ENCODE measurements around the gene MAGEA4. TPM values are rescaled to one million over a fixed set of nuclear protein-coding genes. Genes with fewer than 3 reads are reported as not detected.

Gene MAGEA4
- total RNA-seq, 1 donor from 2014 or later, result not detected

GRCh38 chrX:151954730-151955129 is 42.0 kb downstream of the MAGEA4 start:
- no peak for DNase-seq (ENCODE audit: low spot score)
- no peak for TF ChIP-seq CTCF (IDR thresholded peaks at IDR 0.05)

GRCh38 chrX:151958101-151958500 is 45.4 kb downstream of the MAGEA4 start:
- Mint-ChIP-seq H3K36me3 (ENCODE audit: low read depth) (no peaks in the 10 kb centered on the region), H3K4me1 (ENCODE audit: low read depth) (no peaks in the 10 kb centered on the region), H3K27me3 (ENCODE audit: low read depth) (no peaks in the 10 kb centered on the region), H3K27ac (ENCODE audit: unreplicated experiment) (no peak overlapping the region), H3K9me3 (ENCODE audit: low read depth) (peaks cover 55% of the 10 kb centered on the region), H3K4me3 (ENCODE audit: unreplicated experiment) (no peak overlapping the region)
- no peak for DNase-seq (ENCODE audit: low spot score)
- TF ChIP-seq CTCF (IDR thresholded peaks at IDR 0.05), result no peak

More at GRCh38 chrX:151954730-151955129, 42.0 kb downstream of the MAGEA4 start:
- Mint-ChIP-seq H3K4me3 (ENCODE audit: unreplicated experiment) (no peak overlapping the region), H3K27me3 (ENCODE audit: low read depth) (no peaks in the 10 kb centered on the region), H3K27ac (ENCODE audit: unreplicated experiment) (no peak overlapping the region), H3K36me3 (ENCODE audit: low read depth) (no peaks in the 10 kb centered on the region), H3K4me1 (ENCODE audit: low read depth) (no peaks in the 10 kb centered on the region), H3K9me3 (ENCODE audit: low read depth) (peaks cover 30% of the 10 kb centered on the region)

GRCh38 chrX:151962034-151962433 is 49.3 kb downstream of the MAGEA4 start:
- Mint-ChIP-seq H3K27me3 (ENCODE audit: low read depth) (no peaks in the 10 kb centered on the region), H3K4me1 (ENCODE audit: low read depth) (no peaks in the 10 kb centered on the region), H3K9me3 (ENCODE audit: low read depth) (peaks cover 53% of the 10 kb centered on the region), H3K36me3 (ENCODE audit: low read depth) (no peaks in the 10 kb centered on the region), H3K4me3 (ENCODE audit: unreplicated experiment) (no peak overlapping the region), H3K27ac (ENCODE audit: unreplicated experiment) (no peak overlapping the region)
- DNase-seq (ENCODE audit: low spot score), result no peak
- TF ChIP-seq CTCF (IDR thresholded peaks at IDR 0.05), result no peak

- Mint-ChIP-seq H3K27ac (ENCODE audit: unreplicated experiment) (no peak overlapping the region), H3K4me3 (ENCODE audit: unreplicated experiment) (no peak overlapping the region), H3K4me1 (ENCODE audit: low read depth) (no peaks in the 10 kb centered on the region), H3K9me3 (ENCODE audit: low read depth) (peaks cover 43% of the 10 kb centered on the region), H3K27me3 (ENCODE audit: low read depth) (no peaks in the 10 kb centered on the region), H3K36me3 (ENCODE audit: low read depth) (no peaks in the 10 kb centered on the region)
- DNase-seq (ENCODE audit: low spot score), result no peak
- no peak for TF ChIP-seq CTCF (IDR thresholded peaks at IDR 0.05)
These were observed 53.5 kb downstream of the MAGEA4 start for GRCh38 chrX:151966236-151966635.

- no peak overlapping the region for H3K4me3 Mint-ChIP-seq (ENCODE audit: unreplicated experiment)
- no peak for DNase-seq (ENCODE audit: low spot score)
- no peak for TF ChIP-seq CTCF (IDR thresholded peaks at IDR 0.05)
- peaks cover 7% of the 10 kb centered on the region for H3K4me1 Mint-ChIP-seq (ENCODE audit: low read depth)
- no peaks in the 10 kb centered on the region for H3K27me3 Mint-ChIP-seq (ENCODE audit: low read depth)
- no peaks in the 10 kb centered on the region for H3K36me3 Mint-ChIP-seq (ENCODE audit: low read depth)
- H3K27ac Mint-ChIP-seq (ENCODE audit: unreplicated experiment), result no peak overlapping the region
- H3K9me3 Mint-ChIP-seq (ENCODE audit: low read depth), result peaks cover 20% of the 10 kb centered on the region
These were observed 57.3 kb downstream of the MAGEA4 start for GRCh38 chrX:151970027-151970426.

All from chondrocyte (in vitro differentiated cells).